CD4-positive, alpha-beta memory T cell (primary cell): ENCODE measurements around the gene PSMD1. TPM values are rescaled to one million over a fixed set of nuclear protein-coding genes. Genes with fewer than 3 reads are reported as not detected.

Experiments used
- CTCF ChIA-PET: fragments of 350-600 bp; sonication (Branson Sonifier 250); formaldehyde crosslinking; loops from one replicate; lab custom pipeline; 2021; ENCODE audit warnings: inconsistent platforms; ENCODE audit not compliant: partially characterized antibody; lab: Charles Lee
- POLR2A ChIA-PET: fragments of 350-600 bp; sonication (Branson Sonifier 250); formaldehyde crosslinking; loops from one replicate; lab custom pipeline; 2021; ENCODE audit not compliant: partially characterized antibody; lab: Charles Lee
- DNase-seq, 5 donors: peaks; one replicate each; pipeline versions ENCODE4 v3.0.0 to v3.0.0-alpha.2; 2020 to 2022; ENCODE audit warnings: mixed read lengths in 1 of 5
- H3K27ac ChIP-seq: one replicate; pipeline ENCODE4 v1.7.0; 2013; ENCODE audit warnings: low read depth, low read length
- H3K27me3 ChIP-seq: 2 replicates; pipeline ENCODE4 v1.7.0; 2013; ENCODE audit warnings: mild to moderate bottlenecking, low read length, moderate library complexity; ENCODE audit not compliant: insufficient read depth
- H3K36me3 ChIP-seq: 2 replicates; pipeline ENCODE4 v1.7.0; 2013; ENCODE audit warnings: mild to moderate bottlenecking, low read length, moderate library complexity; ENCODE audit not compliant: insufficient read depth
- H3K4me1 ChIP-seq: 2 replicates; pipeline ENCODE4 v1.7.0; 2013; ENCODE audit warnings: mild to moderate bottlenecking, low read length, moderate library complexity; ENCODE audit not compliant: insufficient read depth
- H3K4me3 ChIP-seq, 2 donors: one replicate each; pipeline ENCODE4 v1.7.0; 2013; ENCODE audit warnings: low read length in 2 of 2, mild to moderate bottlenecking in 1 of 2
- H3K9me3 ChIP-seq, 2 donors: one replicate each; pipeline ENCODE4 v1.7.0; 2013; ENCODE audit warnings: low read length in 2 of 2, control low read depth in 1 of 2; ENCODE audit not compliant: control insufficient read depth in 1 of 2
- H3K27ac Mint-ChIP-seq, 7 donors: one replicate each; pipeline ENCODE4 v1.8.0; 2020 to 2021; ENCODE audit warnings: mixed read lengths in 7 of 7, mild to moderate bottlenecking in 6 of 7, inconsistent platforms in 3 of 7, moderate library complexity in 3 of 7
- H3K27me3 Mint-ChIP-seq, 2 donors: one replicate each; pipeline ENCODE4 v1.8.0; 2020 to 2021; ENCODE audit warnings: mixed read lengths in 2 of 2
- H3K36me3 Mint-ChIP-seq, 2 donors: one replicate each; pipeline ENCODE4 v1.8.0; 2020 to 2021; ENCODE audit warnings: mixed read lengths in 2 of 2, inconsistent platforms in 1 of 2, mild to moderate bottlenecking in 1 of 2
- H3K4me1 Mint-ChIP-seq, 4 donors: one replicate each; pipeline ENCODE4 v1.8.0; 2020 to 2021; ENCODE audit warnings: mixed read lengths in 4 of 4, mild to moderate bottlenecking in 1 of 4
- H3K4me3 Mint-ChIP-seq, 8 donors: one replicate each; pipeline ENCODE4 v1.8.0; 2020 to 2021; ENCODE audit warnings: mixed read lengths in 8 of 8, mild to moderate bottlenecking in 7 of 8, moderate library complexity in 6 of 8, inconsistent platforms in 3 of 8
- H3K9me3 Mint-ChIP-seq, 8 donors: one replicate each; pipeline ENCODE4 v1.8.0; 2020 to 2021; ENCODE audit warnings: mixed read lengths in 8 of 8, mild to moderate bottlenecking in 5 of 8, inconsistent platforms in 3 of 8, moderate library complexity in 1 of 8
- intact Hi-C: fragments of 100-400 bp; cut with micrococcal nuclease; formaldehyde crosslinking; loops from one replicate; pipeline ENCODE4 v1.15.1; 2023
- polyA plus RNA-seq, 2 donors: library from polyadenylated mRNA; unstranded; fragments of 300-500 nt; fragmentation: Illumina TruSeq; gene quantifications; one replicate each; pipeline ENCODE4 v1.2.3, GENCODE V29; 2021
- total RNA-seq, 2 experiments: library from RNA; stranded (reverse); gene quantifications; one replicate each; pipeline ENCODE4 v1.2.3, GENCODE V29; 2021

PSMD1 gene
- total and polyA plus RNA-seq, 4 experiments from 2014 or later, result 38.0 to 65.0 (median 52.6) TPM

DNA sequence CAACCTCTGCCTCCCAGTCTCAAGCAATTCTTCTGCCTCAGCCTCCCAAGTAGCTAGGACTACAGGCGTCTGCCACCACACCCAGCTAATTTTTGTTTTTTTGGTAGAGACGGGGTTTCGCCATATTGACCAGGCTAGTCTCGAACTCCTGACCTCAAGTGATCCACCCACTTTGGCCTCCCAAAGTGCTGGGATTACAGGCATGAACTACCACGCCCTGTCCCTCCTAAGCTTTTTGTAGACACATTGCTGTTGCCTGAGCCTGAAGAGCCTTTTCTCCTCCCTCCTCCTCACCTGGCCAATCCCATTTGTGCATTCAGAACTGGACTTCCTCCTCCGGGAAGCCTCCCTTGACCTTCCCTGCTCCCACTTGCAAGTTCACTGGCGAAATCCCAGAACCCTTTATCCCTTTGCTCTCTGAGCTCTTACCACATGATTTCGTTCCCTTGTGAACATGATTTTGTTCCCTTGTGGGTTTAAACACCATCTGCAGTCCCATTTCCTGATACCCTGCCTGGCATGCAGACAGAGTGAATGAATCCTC, 16.8 kb upstream of the PSMD1 start:
- no peaks in the 10 kb centered on the region for H3K36me3 ChIP-seq
- intact Hi-C loops, result no loop called here
- H3K4me3 ChIP-seq, result no peak overlapping the region
- no peak for DNase-seq
- no peak overlapping the region for H3K27ac Mint-ChIP-seq
- H3K36me3 Mint-ChIP-seq, result no peaks in the 10 kb centered on the region
- H3K27me3 Mint-ChIP-seq, result peaks cover 36 to 52% of the 10 kb centered on the region in 2 donors
- CTCF ChIA-PET, result interaction anchor here (0.8 kb wide), 1 partner anchor 13 kb away, joined by 3 read pairs; no protein-coding TSS in a partner anchor
- H3K9me3 Mint-ChIP-seq, result no peaks in the 10 kb centered on the region
- POLR2A ChIA-PET, result no interaction called here
- H3K27me3 ChIP-seq, result peaks cover 22% of the 10 kb centered on the region
- no peak overlapping the region for H3K4me3 Mint-ChIP-seq
- H3K4me1 ChIP-seq, result no peaks in the 10 kb centered on the region
- peaks cover 0 to 9% (median 2%) of the 10 kb centered on the region in 4 donors for H3K4me1 Mint-ChIP-seq
- H3K9me3 ChIP-seq, result no peaks in the 10 kb centered on the region
- no peak overlapping the region for H3K27ac ChIP-seq

DNA sequence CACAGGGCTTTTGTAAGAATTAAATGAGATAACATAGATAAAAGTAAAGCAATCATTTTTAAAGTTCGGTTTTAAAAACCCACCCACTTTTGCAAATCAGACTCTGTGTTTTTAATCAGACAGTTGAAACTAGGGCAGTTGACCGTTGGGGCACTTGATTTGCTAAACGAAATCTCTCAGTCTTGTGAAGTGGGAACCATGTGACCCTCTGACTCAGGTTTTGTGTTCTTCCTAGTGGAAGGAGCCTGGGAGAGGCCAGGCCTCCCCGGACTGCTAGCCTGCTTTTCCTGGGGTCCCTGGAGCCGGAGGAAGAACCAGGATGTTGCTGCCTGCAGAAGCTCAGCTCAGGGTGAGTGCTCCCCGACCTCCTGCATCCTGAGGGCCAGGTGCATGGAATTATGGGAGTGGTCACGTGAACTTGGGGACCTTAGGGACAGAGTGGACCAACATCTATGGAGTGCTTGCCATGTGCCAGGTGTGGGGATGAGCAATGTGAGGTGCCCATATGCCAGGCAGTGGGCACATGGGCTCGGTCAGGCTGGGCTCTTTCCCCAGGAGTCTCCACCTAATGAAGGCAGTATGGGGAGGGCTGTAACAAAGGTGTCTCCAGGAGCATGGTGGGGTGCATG, 15.5 kb upstream of the PSMD1 start:
- Mint-ChIP-seq H3K4me3 (no peak overlapping the region), H3K9me3 (no peaks in the 10 kb centered on the region), H3K4me1 (peaks cover 0 to 9% (median 2%) of the 10 kb centered on the region in 4 donors), H3K27ac (no peak overlapping the region), H3K36me3 (no peaks in the 10 kb centered on the region), H3K27me3 (peaks cover 28 to 47% of the 10 kb centered on the region in 2 donors)
- Histone ChIP-seq H3K4me1 (no peaks in the 10 kb centered on the region), H3K27me3 (peaks cover 19% of the 10 kb centered on the region), H3K27ac (no peak overlapping the region), H3K4me3 (no peak overlapping the region), H3K9me3 (no peaks in the 10 kb centered on the region), H3K36me3 (no peaks in the 10 kb centered on the region)
- no peak for DNase-seq
- POLR2A ChIA-PET, result no interaction called here
- CTCF ChIA-PET, result interaction anchor here (3.3 kb wide), 1 partner anchor 12 kb away, joined by 15 read pairs; no protein-coding TSS in a partner anchor
- intact Hi-C loops, result no loop called here

DNA sequence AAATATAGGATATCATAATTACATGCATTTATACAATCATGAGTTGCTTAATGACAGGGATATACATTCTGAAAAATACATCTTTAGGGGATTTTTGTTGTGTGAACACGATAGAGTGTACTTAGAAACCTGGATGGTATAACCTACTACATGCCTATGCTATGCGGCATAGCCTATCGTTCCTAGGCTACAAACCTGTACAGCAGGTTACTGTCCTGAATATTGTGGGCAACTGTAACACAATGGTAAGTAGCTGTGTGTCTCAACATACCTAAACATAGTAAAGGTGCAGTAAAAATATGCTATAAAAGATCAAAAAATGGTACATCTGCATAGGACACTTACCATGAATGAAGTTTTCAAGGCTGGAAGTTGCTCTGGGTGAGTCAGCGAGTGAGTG, 12.9 kb upstream of the PSMD1 start:
- H3K27ac Mint-ChIP-seq, result no peak overlapping the region
- CTCF ChIA-PET, result interaction anchor here (1.3 kb wide), 1 partner anchor 9 kb away, joined by 5 read pairs; no protein-coding TSS in a partner anchor
- Histone ChIP-seq H3K4me1 (no peaks in the 10 kb centered on the region), H3K27me3 (peaks cover 10% of the 10 kb centered on the region), H3K4me3 (no peak overlapping the region), H3K27ac (no peak overlapping the region), H3K9me3 (no peaks in the 10 kb centered on the region), H3K36me3 (no peaks in the 10 kb centered on the region)
- no peaks in the 10 kb centered on the region for H3K4me1 Mint-ChIP-seq
- no peaks in the 10 kb centered on the region for H3K36me3 Mint-ChIP-seq
- no peak overlapping the region for H3K4me3 Mint-ChIP-seq
- no peaks in the 10 kb centered on the region for H3K9me3 Mint-ChIP-seq
- DNase-seq, result no peak
- peaks cover 21 to 38% of the 10 kb centered on the region in 2 donors for H3K27me3 Mint-ChIP-seq
- intact Hi-C loops, result no loop called here
- POLR2A ChIA-PET, result no interaction called here

DNA sequence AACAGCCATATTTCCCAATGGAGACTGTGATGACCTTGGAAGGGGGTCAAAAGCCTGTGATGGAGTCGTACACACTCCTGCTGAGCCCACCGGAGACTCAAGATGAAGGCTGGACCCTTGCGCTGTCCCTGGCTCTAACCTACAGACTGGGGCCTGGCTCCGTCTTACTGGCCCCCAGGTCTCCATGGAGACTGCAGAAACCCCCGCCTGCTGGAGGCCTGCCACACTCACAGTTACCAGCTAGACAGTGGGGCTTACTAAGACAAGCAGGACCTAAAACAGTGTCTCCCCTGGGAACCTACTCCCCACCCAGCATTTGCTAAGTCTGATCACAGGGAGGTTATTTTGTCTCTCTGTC, 9.8 kb upstream of the PSMD1 start:
- no peak overlapping the region for H3K4me3 Mint-ChIP-seq
- CTCF ChIA-PET, result no interaction called here
- POLR2A ChIA-PET, result no interaction called here

DNA sequence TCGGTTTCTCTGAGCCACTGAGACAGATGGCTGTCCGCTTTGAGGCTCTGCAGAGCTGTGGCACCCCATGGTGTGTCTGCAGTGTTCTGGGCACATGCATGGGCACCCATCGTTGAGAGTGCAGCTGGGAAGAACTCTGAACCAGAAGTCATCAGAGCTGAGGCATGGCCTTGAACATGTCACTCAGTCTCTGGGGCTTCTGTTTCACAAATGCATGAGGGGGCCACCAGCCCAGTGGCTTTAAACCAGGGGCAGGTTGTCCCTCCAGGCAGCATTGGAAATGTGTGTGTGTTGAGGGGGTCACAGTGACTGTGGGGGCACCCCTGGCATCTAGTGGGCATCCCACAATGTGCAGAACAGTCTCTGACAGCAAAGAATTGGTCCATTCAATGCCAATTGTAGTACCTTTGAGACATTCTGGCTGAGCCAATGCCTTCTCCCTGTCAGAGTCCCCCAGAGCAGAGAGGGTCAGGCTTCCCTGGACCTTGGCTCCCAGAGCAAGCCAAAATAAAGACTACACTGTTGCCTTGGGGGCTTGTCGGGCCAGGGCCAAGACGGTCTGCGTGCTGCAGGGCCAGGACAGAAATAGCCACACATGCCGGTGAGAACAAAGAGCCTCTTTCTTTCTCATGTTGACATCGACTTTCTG, 9.3 kb upstream of the PSMD1 start:
- peaks cover 3 to 6% (median 3%) of the 10 kb centered on the region in 4 donors for H3K4me1 Mint-ChIP-seq
- H3K4me3 ChIP-seq, result no peak overlapping the region
- H3K36me3 ChIP-seq, result no peaks in the 10 kb centered on the region
- intact Hi-C loops, result no loop called here
- H3K36me3 Mint-ChIP-seq, result no peaks in the 10 kb centered on the region
- POLR2A ChIA-PET, result interaction anchor here (0.6 kb wide), 1 partner anchor 25 kb away, joined by 3 read pairs; no protein-coding TSS in a partner anchor
- H3K9me3 Mint-ChIP-seq, result no peaks in the 10 kb centered on the region
- H3K4me3 Mint-ChIP-seq, result no peak overlapping the region
- CTCF ChIA-PET, result no interaction called here
- no peak overlapping the region for H3K27ac Mint-ChIP-seq
- DNase-seq, result no peak
- H3K4me1 ChIP-seq, result peaks cover 3% of the 10 kb centered on the region
- H3K27me3 Mint-ChIP-seq, result peaks cover 4 to 12% of the 10 kb centered on the region in 2 donors
- H3K27ac ChIP-seq, result no peak overlapping the region
- H3K27me3 ChIP-seq, result no peaks in the 10 kb centered on the region
- no peaks in the 10 kb centered on the region for H3K9me3 ChIP-seq

More for the DNA sequence above, 9.8 kb upstream of the PSMD1 start:
- no peaks in the 10 kb centered on the region for H3K36me3 ChIP-seq
- Mint-ChIP-seq H3K9me3 (no peaks in the 10 kb centered on the region), H3K27ac (no peak overlapping the region), H3K36me3 (no peaks in the 10 kb centered on the region), H3K27me3 (peaks cover 4 to 16% of the 10 kb centered on the region in 2 donors), H3K4me1 (peaks cover 0 to under 1% (median 0%) of the 10 kb centered on the region in 4 donors)
- no peaks in the 10 kb centered on the region for H3K9me3 ChIP-seq
- intact Hi-C loops, result no loop called here
- H3K4me1 ChIP-seq, result no peaks in the 10 kb centered on the region
- H3K27me3 ChIP-seq, result no peaks in the 10 kb centered on the region
- no peak overlapping the region for H3K4me3 ChIP-seq
- H3K27ac ChIP-seq, result no peak overlapping the region
- DNase-seq, result no peak

DNA sequence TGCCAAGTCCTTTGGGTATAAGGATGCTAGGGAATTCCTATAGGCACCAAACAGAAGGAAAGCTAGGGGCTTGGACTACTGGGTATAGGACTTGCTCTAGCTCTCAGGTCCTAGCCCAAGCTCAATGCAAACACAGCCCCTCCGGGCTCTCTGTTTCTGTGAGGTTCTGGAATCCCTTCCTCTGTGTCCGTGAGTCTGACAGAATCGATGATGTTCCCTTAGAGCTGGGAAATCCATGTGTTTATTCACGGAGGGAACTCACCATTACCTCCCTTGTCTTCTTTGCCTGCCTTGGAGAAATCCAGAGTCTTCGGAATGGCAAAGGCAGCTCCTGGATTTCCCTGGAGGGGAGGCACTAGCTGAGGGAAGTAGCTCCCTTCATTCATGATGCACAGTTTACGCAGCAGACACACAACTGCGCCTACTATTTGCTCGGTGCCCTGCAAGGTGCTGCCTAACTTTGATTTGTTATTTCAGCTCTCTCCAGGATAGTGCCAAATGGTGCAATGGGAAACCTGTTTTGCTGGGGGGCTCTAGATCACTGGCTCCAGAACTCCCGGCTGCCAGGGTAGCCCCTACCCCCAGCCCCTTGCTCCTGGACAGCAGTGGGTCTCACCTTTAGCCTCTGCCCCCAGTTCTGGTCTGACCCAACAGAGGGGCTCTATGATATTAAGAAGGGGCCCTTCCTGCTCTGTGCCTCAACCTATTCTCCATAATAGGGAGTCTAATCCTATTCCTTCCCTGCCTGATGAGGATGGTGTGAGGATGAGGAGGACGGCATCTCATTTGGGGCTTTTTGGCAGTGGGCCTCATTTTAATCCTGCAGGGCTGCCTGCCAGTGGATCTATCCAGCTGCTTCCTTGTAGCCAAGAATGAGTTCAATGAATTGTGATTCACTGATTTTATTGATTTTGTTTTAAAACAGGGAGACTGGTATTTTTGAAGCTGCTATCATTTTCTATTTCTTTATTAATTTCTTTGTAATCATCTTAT, 8.4 kb upstream of the PSMD1 start:
- Histone ChIP-seq H3K36me3 (no peaks in the 10 kb centered on the region), H3K27me3 (no peaks in the 10 kb centered on the region), H3K27ac (no peak overlapping the region), H3K4me1 (peaks cover 7% of the 10 kb centered on the region), H3K4me3 (no peak overlapping the region), H3K9me3 (no peaks in the 10 kb centered on the region)
- intact Hi-C loops, result no loop called here
- Mint-ChIP-seq H3K9me3 (no peaks in the 10 kb centered on the region), H3K4me1 (peaks cover 7 to 14% (median 10%) of the 10 kb centered on the region in 4 donors), H3K4me3 (no peak overlapping the region), H3K36me3 (peaks cover 0 to 3% of the 10 kb centered on the region in 2 donors), H3K27me3 (peaks cover 4 to 12% of the 10 kb centered on the region in 2 donors), H3K27ac (no peak overlapping the region)
- ChIA-PET POLR2A (interaction anchor here (0.6 kb wide), 1 partner anchor 26 kb away, joined by 3 read pairs; no protein-coding TSS in a partner anchor), CTCF (interaction anchor here (1.2 kb wide), 1 partner anchor 224 kb away, joined by 3 read pairs; no protein-coding TSS in a partner anchor)
- no peak for DNase-seq
